Measurements from ENCODE around the gene CDH9. TPM values are rescaled to one million over a fixed set of nuclear protein-coding genes. Genes with fewer than 3 reads are reported as not detected.
"Not testable (repeated sequence)": the region's sequence is repeated elsewhere in the genome, so short reads cannot be mapped to it uniquely, and the experiment has no call there.

The CDH9 gene
- total and polyA plus RNA-seq, 3 experiments from 2014 or later, result not detected

DNA sequence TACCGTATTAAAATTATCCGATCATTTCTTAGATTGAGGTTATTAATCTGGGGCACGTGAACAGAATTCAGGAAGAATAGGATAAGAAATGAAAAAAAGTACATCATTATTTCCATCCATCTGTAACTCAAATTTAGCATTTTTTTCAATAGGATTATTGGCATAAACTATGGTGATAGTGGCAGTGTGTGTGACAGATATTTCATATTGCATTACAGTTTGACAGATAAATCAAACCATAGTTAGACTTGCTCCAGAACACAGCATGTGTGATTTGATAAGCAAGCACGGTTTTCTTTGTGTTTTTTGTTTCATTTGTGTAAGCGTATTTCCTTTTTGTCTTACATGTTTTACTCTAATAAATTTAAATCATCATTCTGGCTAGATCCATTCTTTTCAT lies 155.0 kb downstream of the CDH9 start:
- no peak overlapping the region for H3K4me3 Mint-ChIP-seq
- no peak overlapping the region for H3K27ac Mint-ChIP-seq
- Histone ChIP-seq H3K27me3 (ENCODE audit: insufficient read depth, low read length, poor library complexity, severe bottlenecking) (no peaks in the 10 kb centered on the region), H3K27ac (ENCODE audit: low read depth, low read length) (no peak overlapping the region), H3K4me1 (ENCODE audit: insufficient read depth, low read length) (no peaks in the 10 kb centered on the region), H3K4me3 (ENCODE audit: low read length) (no peak overlapping the region), H3K36me3 (ENCODE audit: insufficient read depth, low read length) (no peaks in the 10 kb centered on the region), H3K9me3 (ENCODE audit: low read length) (no peaks in the 10 kb centered on the region)
- POLR2A ChIA-PET, result no interaction called here
- CTCF ChIA-PET, result no interaction called here
- no peaks in the 10 kb centered on the region for H3K36me3 Mint-ChIP-seq
- H3K27me3 Mint-ChIP-seq, result no peaks in the 10 kb centered on the region
- H3K9me3 Mint-ChIP-seq, result peaks cover 0 to 21% (median 9%) of the 10 kb centered on the region in 5 donors
- no peak for DNase-seq
- H3K4me1 Mint-ChIP-seq, result no peaks in the 10 kb centered on the region

DNA sequence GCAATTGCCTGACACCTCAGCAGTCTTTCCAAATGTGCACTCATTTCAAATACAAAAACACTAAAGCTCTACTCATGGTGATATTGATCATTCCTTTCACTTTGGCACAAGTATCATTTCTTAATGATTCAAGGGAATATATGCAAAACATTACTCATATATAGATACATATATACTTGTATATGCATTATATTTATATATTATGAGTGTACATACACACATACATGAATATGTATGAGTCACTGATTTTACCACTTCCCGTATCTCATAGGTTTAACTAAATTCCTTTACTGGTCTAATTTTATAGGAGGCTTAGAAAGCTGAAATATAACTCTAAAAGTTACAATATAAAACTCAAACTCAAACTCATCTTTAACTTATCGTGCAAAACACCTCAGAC lies 156.5 kb downstream of the CDH9 start:
- Mint-ChIP-seq H3K36me3 (no peaks in the 10 kb centered on the region), H3K4me3 (no peak overlapping the region), H3K9me3 (peaks cover 0 to 31% (median 9%) of the 10 kb centered on the region in 5 donors), H3K4me1 (no peaks in the 10 kb centered on the region), H3K27ac (no peak overlapping the region), H3K27me3 (no peaks in the 10 kb centered on the region)
- H3K4me1 ChIP-seq (ENCODE audit: insufficient read depth, low read length), result no peaks in the 10 kb centered on the region
- H3K27ac ChIP-seq (ENCODE audit: low read depth, low read length), result no peak overlapping the region
- POLR2A ChIA-PET, result no interaction called here
- DNase-seq, result no peak
- H3K36me3 ChIP-seq (ENCODE audit: insufficient read depth, low read length), result no peaks in the 10 kb centered on the region
- H3K9me3 ChIP-seq (ENCODE audit: low read length), result no peaks in the 10 kb centered on the region
- CTCF ChIA-PET, result no interaction called here
- no peaks in the 10 kb centered on the region for H3K27me3 ChIP-seq (ENCODE audit: insufficient read depth, low read length, poor library complexity, severe bottlenecking)
- no peak overlapping the region for H3K4me3 ChIP-seq (ENCODE audit: low read length)

DNA sequence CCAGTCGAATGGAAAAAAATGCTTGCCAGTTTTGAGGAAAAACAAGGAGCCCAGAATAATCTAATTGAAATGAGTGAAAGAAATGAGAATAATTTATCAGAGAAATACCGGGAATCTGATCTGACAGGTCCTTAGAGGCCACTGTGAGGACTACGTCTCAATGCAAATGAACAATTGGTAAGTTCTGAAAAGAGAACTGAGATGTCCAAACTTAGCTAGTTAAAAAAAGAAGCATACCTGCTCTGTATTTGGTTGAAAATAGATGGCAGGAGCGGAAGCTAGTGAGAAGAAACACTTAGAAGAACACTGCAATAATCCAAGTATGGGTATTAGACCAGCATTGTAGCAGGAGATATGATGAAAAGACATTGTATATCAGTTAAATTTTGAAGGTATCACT lies 161.2 kb downstream of the CDH9 start:
- Mint-ChIP-seq H3K4me3 (no peak overlapping the region), H3K27ac (no peak overlapping the region), H3K9me3 (peaks cover 5 to 29% (median 12%) of the 10 kb centered on the region in 5 donors), H3K4me1 (no peaks in the 10 kb centered on the region), H3K36me3 (no peaks in the 10 kb centered on the region), H3K27me3 (no peaks in the 10 kb centered on the region)
- no peaks in the 10 kb centered on the region for H3K9me3 ChIP-seq (ENCODE audit: low read length)
- CTCF ChIA-PET, result no interaction called here
- H3K27me3 ChIP-seq (ENCODE audit: insufficient read depth, low read length, poor library complexity, severe bottlenecking), result no peaks in the 10 kb centered on the region
- H3K27ac ChIP-seq (ENCODE audit: low read depth, low read length), result no peak overlapping the region
- H3K4me1 ChIP-seq (ENCODE audit: insufficient read depth, low read length), result no peaks in the 10 kb centered on the region
- DNase-seq, result no peak
- POLR2A ChIA-PET, result no interaction called here
- H3K4me3 ChIP-seq (ENCODE audit: low read length), result no peak overlapping the region
- H3K36me3 ChIP-seq (ENCODE audit: insufficient read depth, low read length), result no peaks in the 10 kb centered on the region

DNA sequence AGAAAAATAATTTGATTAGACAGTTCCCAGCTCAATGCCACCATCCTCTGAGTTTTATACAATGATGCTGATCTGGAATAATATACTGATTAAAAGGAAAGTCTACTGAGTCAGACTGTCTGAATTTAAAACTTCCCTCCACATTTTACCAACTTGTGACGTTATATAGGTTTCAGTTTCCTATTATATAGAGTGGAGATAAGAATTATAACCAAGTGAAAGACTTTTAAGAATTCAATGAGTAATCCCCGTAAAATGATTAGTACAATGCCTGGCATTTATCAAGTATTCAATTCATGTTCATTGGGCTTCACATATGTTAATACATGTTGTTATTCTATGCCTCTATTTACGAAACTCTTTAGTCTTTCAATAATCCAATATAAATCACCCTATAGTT lies 166.0 kb downstream of the CDH9 start:
- Mint-ChIP-seq H3K27ac (no peak overlapping the region), H3K4me1 (no peaks in the 10 kb centered on the region), H3K9me3 (peaks cover 8 to 41% (median 11%) of the 10 kb centered on the region in 5 donors), H3K27me3 (no peaks in the 10 kb centered on the region), H3K36me3 (no peaks in the 10 kb centered on the region), H3K4me3 (no peak overlapping the region)
- ChIA-PET POLR2A (no interaction called here), CTCF (no interaction called here)
- Histone ChIP-seq H3K4me1 (ENCODE audit: insufficient read depth, low read length) (no peaks in the 10 kb centered on the region), H3K9me3 (ENCODE audit: low read length) (no peaks in the 10 kb centered on the region), H3K4me3 (ENCODE audit: low read length) (no peak overlapping the region), H3K27ac (ENCODE audit: low read depth, low read length) (no peak overlapping the region), H3K36me3 (ENCODE audit: insufficient read depth, low read length) (no peaks in the 10 kb centered on the region), H3K27me3 (ENCODE audit: insufficient read depth, low read length, poor library complexity, severe bottlenecking) (no peaks in the 10 kb centered on the region)
- no peak for DNase-seq

DNA sequence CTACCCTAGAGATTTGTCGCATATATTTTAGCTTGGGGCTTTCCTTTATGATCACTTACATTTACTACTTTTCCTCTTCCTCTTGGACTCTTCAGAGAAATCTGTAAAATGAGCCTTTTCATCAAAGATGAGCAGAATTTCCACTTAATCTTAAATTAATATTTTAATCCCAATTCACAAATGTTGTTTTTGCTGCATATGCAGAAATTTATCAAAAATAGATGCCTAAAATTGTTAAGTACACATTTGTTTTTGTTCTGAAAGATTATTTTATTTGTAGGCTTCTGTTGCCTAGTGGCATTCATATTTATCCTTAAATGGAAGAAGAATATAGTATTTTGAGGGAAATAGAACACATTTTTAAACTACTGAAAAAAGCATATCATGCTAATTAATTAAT lies 168.6 kb downstream of the CDH9 start:
- no peaks in the 10 kb centered on the region for H3K27me3 ChIP-seq (ENCODE audit: insufficient read depth, low read length, poor library complexity, severe bottlenecking)
- H3K27me3 Mint-ChIP-seq, result no peaks in the 10 kb centered on the region
- peaks cover 8 to 48% (median 13%) of the 10 kb centered on the region in 5 donors for H3K9me3 Mint-ChIP-seq
- H3K4me1 Mint-ChIP-seq, result no peaks in the 10 kb centered on the region
- no peaks in the 10 kb centered on the region for H3K36me3 ChIP-seq (ENCODE audit: insufficient read depth, low read length)
- H3K9me3 ChIP-seq (ENCODE audit: low read length), result no peaks in the 10 kb centered on the region
- no peak overlapping the region for H3K4me3 ChIP-seq (ENCODE audit: low read length)
- no peaks in the 10 kb centered on the region for H3K36me3 Mint-ChIP-seq
- ChIA-PET CTCF (no interaction called here), POLR2A (no interaction called here)
- no peak overlapping the region for H3K4me3 Mint-ChIP-seq
- H3K4me1 ChIP-seq (ENCODE audit: insufficient read depth, low read length), result no peaks in the 10 kb centered on the region
- no peak overlapping the region for H3K27ac Mint-ChIP-seq
- DNase-seq, result no peak
- no peak overlapping the region for H3K27ac ChIP-seq (ENCODE audit: low read depth, low read length)

DNA sequence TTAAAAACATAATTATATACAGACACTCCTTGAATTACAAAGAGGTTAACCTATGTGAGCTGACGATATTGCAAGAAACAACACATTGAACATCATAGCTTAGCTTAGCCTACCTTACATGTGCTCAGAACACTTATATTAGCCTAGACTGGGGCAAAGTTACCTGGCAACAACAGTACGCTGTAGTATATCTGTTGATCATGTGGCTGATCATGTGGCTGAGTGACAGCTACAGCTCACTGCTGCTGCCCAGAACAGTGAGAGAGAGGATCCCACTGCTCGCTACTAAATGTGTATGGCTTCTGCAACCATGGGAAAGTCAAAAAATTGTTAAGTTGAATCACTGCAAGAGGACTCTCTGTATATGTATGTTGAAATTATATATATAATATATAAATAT lies 169.9 kb downstream of the CDH9 start:
- no peaks in the 10 kb centered on the region for H3K4me1 Mint-ChIP-seq
- H3K27ac Mint-ChIP-seq, result no peak overlapping the region
- H3K4me1 ChIP-seq (ENCODE audit: insufficient read depth, low read length), result no peaks in the 10 kb centered on the region
- H3K27me3 Mint-ChIP-seq, result no peaks in the 10 kb centered on the region
- H3K36me3 Mint-ChIP-seq, result no peaks in the 10 kb centered on the region
- H3K27ac ChIP-seq (ENCODE audit: low read depth, low read length), result no peak overlapping the region
- H3K9me3 Mint-ChIP-seq, result peaks cover 8 to 50% (median 13%) of the 10 kb centered on the region in 5 donors
- no peaks in the 10 kb centered on the region for H3K9me3 ChIP-seq (ENCODE audit: low read length)
- no peaks in the 10 kb centered on the region for H3K36me3 ChIP-seq (ENCODE audit: insufficient read depth, low read length)
- DNase-seq, result no peak
- ChIA-PET POLR2A (no interaction called here), CTCF (no interaction called here)
- no peak overlapping the region for H3K4me3 Mint-ChIP-seq
- no peaks in the 10 kb centered on the region for H3K27me3 ChIP-seq (ENCODE audit: insufficient read depth, low read length, poor library complexity, severe bottlenecking)
- no peak overlapping the region for H3K4me3 ChIP-seq (ENCODE audit: low read length)

DNA sequence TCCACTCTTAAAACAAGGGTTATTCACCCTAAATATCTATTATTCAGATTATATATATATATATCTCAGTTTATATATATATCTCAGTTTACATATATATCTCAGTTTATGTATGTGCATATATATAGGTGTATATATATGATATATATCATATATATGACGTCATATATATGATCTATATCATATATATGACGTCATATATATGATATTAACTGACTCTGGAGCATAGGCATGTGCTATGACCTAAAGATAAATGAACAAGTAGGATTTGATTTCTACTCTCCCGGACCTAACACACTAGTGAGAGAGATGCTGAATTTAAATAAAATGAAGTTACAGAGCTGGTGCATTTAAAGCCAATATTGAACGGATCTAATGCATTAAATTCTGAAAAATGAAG lies 174.3 kb downstream of the CDH9 start:
- ChIA-PET CTCF (no interaction called here), POLR2A (no interaction called here)
- no peaks in the 10 kb centered on the region for H3K36me3 Mint-ChIP-seq

DNA sequence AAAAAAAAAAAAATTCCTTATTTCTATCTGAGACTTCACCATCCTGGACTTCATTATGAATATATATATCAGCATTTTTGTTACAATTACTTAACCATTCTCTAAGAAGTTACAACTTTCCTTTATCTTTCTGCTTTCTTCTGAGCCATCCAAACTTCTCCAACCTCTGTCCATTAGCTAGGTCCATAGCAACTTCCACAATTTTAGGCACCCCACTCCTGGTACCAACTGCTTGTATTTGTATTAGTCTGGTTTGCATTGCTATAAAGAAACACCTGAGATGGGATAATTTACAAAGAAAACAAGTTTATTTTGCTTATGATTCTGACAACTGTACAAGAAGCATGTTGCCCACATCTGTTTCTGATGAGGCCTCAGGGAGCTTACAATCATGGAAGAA lies 182.1 kb downstream of the CDH9 start:
- Histone ChIP-seq H3K27me3 (ENCODE audit: insufficient read depth, low read length, poor library complexity, severe bottlenecking) (no peaks in the 10 kb centered on the region), H3K4me3 (ENCODE audit: low read length) (no peak overlapping the region), H3K9me3 (ENCODE audit: low read length) (no peaks in the 10 kb centered on the region), H3K27ac (ENCODE audit: low read depth, low read length) (no peak overlapping the region), H3K36me3 (ENCODE audit: insufficient read depth, low read length) (no peaks in the 10 kb centered on the region), H3K4me1 (ENCODE audit: insufficient read depth, low read length) (no peaks in the 10 kb centered on the region)
- Mint-ChIP-seq H3K27ac (no peak overlapping the region), H3K4me1 (no peaks in the 10 kb centered on the region), H3K27me3 (no peaks in the 10 kb centered on the region), H3K4me3 (no peak overlapping the region), H3K9me3 (peaks cover 21 to 53% (median 27%) of the 10 kb centered on the region in 5 donors), H3K36me3 (no peaks in the 10 kb centered on the region)
- CTCF ChIA-PET, result no interaction called here
- POLR2A ChIA-PET, result no interaction called here
- DNase-seq, result no peak

More for the DNA sequence above, 174.3 kb downstream of the CDH9 start:
- Mint-ChIP-seq H3K27me3 (no peaks in the 10 kb centered on the region), H3K4me1 (no peaks in the 10 kb centered on the region), H3K4me3 (no peak overlapping the region), H3K27ac (no peak overlapping the region), H3K9me3 (peaks cover 5 to 52% (median 18%) of the 10 kb centered on the region in 5 donors)
- Histone ChIP-seq H3K9me3 (ENCODE audit: low read length) (no peaks in the 10 kb centered on the region), H3K27ac (ENCODE audit: low read depth, low read length) (no peak overlapping the region), H3K4me3 (ENCODE audit: low read length) (no peak overlapping the region), H3K27me3 (ENCODE audit: insufficient read depth, low read length, poor library complexity, severe bottlenecking) (no peaks in the 10 kb centered on the region), H3K4me1 (ENCODE audit: insufficient read depth, low read length) (no peaks in the 10 kb centered on the region), H3K36me3 (ENCODE audit: insufficient read depth, low read length) (no peaks in the 10 kb centered on the region)
- no peak for DNase-seq

DNA sequence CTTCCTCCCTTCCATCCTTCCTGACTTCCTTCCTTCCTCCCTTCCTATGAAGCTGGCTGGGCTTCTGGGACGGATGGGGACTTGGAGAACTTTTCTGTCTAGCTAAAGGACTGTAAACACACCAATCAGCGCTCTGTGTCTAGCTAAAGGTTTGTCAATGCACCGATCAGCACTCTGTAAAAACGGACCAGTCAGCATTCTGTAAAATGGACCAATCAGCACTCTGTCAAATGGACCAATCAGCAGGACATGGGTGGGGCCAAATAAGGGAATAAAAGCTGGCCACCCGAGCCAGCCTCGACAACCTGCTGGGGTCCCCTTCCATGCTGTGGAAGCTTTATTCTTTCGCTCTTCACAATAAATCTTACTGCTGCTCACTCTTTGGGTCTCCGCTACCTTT lies 185.9 kb downstream of the CDH9 start:
- H3K36me3 Mint-ChIP-seq; POLR2A ChIA-PET; H3K27me3 Mint-ChIP-seq; H3K4me1 ChIP-seq (ENCODE audit: insufficient read depth, low read length); H3K4me1 Mint-ChIP-seq; H3K36me3 ChIP-seq (ENCODE audit: insufficient read depth, low read length); H3K27ac Mint-ChIP-seq; H3K4me3 ChIP-seq (ENCODE audit: low read length); H3K9me3 ChIP-seq (ENCODE audit: low read length); H3K4me3 Mint-ChIP-seq; DNase-seq; H3K27ac ChIP-seq (ENCODE audit: low read depth, low read length); H3K27me3 ChIP-seq (ENCODE audit: insufficient read depth, low read length, poor library complexity, severe bottlenecking): not testable (repeated sequence)
- peaks cover 9 to 41% (median 27%) of the 10 kb centered on the region in 5 donors for H3K9me3 Mint-ChIP-seq
- CTCF ChIA-PET, result interaction anchor here (0.7 kb wide), 1 partner anchor 24 kb away, joined by 3 read pairs; no protein-coding TSS in a partner anchor
